ENCODE measurements around the gene NENF.
A peak's percentile ranks its signal among the peaks of the same experiment; 100 is the strongest.

Gene NENF

DNA sequence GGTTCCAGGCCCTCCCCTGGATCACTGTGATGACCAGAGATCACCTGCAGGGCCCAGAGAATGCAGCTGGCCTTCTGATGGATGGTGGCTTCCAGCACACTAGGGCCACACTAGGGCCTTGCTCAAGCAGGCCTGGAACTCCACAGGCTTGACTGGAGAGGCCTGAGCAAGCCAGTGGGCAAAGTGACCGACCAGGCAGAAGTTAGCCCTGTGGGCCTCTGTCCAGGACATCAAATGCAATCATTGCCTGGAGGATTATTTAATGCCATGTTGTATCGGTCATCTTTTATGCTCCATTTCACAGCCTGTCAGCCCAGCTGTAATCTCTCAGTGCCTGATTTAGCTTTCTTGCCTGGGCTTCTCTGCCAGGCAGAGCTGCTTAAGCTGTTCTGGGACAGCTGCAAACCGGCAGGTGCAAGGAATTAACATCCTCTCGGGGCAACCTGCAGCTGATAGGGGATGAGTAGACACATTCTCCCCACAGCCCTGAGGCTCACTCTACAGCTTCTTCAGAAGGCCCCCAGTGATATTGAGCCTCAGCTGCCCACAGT is 17.7 kb downstream of the NENF start:
- Mint-ChIP-seq H3K4me3 (no peak overlapping the region), H3K27me3 (no peaks in the 10 kb centered on the region), H3K9me3 (no peaks in the 10 kb centered on the region), H3K27ac (no peak overlapping the region), H3K4me1 (peaks cover 9% of the 10 kb centered on the region)
- ATAC-seq (no peak), DNase-seq (no peak)

DNA sequence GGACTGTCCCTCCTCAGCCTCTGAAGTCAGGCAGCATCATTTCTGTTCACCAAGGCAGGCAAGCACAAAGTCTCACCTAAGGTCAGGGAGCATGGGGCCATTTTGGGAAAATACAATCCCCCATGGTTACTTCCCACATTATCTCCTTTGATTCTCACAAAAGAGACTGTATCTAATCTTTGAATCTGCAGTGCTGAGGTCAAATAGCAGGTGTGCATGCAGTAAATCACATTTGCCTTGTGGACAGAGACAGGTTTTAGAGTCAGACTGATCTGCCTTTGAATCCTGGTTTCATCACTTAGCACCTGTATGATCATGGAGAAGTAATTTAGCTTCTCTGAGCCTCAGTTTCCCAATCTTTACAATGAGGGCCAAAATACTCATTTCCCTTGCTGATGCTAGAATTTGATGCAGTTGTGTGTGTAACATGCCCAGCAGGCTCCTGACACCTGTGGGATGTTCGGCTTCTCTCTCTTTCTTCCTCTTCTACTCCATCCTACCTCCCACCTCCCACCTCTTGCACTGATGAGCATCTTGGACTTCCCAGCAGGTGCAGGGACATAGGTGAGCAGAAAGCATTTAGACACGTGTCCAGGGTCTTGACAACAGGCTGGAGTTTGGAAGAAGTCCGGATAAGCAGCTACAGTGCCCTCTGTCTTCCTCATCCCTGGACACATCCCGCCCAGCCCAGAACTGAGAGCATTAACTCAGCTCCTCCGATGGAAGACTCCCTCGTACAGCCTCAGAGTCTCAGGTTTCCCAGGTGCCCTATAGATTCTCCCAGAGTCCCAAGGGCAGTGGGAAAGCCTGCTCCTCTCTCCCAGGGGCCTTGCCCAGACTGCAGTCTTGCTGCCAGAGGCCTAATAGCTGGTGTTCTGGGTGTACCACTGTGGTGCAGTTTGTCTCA is 18.9 kb downstream of the NENF start:
- Mint-ChIP-seq H3K4me3 (no peak overlapping the region), H3K9me3 (no peaks in the 10 kb centered on the region), H3K27ac (no peak overlapping the region), H3K4me1 (peaks cover 9% of the 10 kb centered on the region), H3K27me3 (no peaks in the 10 kb centered on the region)
- ATAC-seq (no peak), DNase-seq (no peak)

DNA sequence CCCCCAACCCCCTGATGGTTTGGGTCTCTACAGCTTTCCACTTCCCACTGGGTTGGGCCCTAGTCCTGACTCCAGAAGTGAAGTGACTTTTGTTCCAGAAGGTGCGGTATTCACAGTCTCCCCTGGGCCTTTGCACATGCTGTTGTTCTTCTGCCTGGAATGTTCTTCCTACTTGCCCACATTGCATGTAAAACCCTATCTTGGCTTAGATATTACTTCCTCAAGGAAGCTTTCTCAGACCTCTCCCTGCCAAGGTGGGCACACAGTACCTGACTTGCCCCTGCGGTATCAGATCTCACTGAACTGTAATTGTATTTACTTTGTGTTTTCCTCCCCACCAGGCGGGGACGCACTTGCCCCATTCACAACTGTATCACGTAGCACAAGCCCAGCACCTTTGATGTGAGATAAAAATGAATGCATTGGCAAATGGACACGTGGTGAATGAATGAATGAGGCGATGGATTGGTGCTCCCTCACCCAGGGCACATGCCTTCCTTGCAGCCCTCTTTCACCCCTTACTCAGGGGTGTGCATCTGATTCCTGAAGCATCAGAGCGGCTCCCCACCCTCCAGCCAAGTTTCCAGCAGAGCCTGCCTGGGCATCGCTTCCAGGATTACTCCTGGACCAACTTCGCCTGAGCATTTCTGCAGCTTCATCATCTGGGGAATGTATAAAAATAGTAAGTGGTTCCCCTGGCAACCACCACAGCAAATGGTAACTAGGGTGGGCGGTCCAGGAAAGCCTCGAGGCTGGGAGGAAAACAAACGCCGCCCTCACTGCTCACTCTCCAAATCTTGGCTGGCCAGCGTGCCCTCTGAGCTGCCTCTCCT is 19.8 kb downstream of the NENF start:
- Mint-ChIP-seq H3K27ac (peak overlapping the region in 1 of 2 donors; percentile 21), H3K4me1 (peaks cover 9% of the 10 kb centered on the region), H3K9me3 (no peaks in the 10 kb centered on the region), H3K4me3 (no peak overlapping the region), H3K27me3 (no peaks in the 10 kb centered on the region)
- no peak for DNase-seq
- ATAC-seq, result no peak

DNA sequence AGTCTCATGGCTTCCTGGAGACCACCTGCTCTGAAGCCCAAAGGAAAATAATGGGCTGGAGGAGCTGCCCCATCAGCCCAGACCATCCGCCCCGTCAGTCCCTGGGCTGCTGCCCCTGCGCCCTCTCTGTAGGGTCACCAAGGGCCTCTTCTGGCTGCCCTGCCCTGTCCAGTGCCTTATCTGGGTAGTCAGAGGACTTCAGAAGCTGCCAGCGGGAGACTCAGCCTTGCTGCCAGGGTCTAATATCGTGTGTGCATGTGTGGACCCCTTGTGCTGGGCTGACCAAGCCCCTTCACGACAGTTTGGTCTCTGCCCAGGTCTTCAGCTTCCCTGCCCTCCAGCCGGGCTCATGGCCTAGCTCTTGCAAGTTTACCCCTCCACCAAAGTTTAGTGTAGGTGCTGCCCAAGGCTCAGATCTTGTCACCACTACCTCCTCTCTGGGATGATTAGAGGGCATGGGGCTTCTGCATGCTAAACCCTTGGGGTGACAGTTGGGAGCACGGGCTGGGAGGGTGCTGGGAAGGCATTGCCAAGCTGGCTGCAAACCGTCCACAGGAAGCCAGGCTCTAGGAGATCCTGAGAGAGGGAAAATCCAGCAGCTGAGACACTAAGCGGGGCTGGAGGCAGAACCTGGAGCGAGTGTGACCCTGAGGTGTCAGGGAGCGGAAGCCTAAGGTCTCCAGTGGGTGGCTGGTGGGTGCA is 20.6 kb downstream of the NENF start:
- no peaks in the 10 kb centered on the region for H3K27me3 Mint-ChIP-seq
- H3K27ac Mint-ChIP-seq, result no peak overlapping the region

DNA sequence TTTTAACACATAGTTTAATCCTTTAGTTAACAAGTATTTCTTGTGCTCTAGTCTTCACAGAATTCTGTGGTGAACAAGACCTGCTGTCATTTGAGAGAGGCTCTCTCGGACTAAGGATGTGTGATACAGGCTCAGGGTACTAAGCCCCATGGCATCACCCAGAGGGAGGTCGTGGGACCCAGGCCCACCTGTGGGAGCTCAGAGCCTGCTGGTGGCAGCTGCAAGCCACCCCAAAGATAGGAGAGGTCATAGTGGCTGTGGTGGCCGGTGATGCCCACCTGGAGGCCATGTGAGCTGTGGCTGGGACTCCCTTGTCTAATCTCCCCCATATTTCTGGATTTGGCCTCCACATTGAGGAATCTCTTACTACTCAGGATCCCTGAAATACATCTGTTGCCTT is 22.0 kb downstream of the NENF start:
- ATAC-seq (no peak), DNase-seq (no peak)
- Mint-ChIP-seq H3K27me3 (no peaks in the 10 kb centered on the region), H3K4me1 (peaks cover 21% of the 10 kb centered on the region), H3K27ac (no peak overlapping the region), H3K9me3 (no peaks in the 10 kb centered on the region), H3K4me3 (no peak overlapping the region)

More for the DNA sequence above, 20.6 kb downstream of the NENF start:
- DNase-seq, result no peak
- Mint-ChIP-seq H3K9me3 (no peaks in the 10 kb centered on the region), H3K4me1 (peaks cover 15% of the 10 kb centered on the region), H3K4me3 (no peak overlapping the region)
- ATAC-seq, result no peak

DNA sequence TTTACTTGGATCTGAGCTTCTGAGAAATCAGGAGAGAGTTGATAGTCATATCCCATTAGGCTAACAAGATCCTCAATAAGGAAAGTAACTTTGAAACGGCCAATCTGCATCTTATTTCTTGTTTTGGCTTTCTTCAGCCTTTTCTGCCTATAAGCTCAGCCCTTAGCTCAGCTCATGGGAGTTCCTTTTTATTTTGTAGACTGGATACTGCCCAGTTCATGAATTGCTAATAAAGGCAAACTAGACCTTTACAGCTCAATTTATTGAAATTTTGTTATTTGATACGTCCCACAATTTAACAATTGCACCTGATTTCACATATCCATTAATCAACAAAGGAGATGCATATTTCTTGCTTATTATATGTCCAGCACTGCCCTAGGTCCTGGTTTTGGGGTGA is 22.7 kb downstream of the NENF start:
- Mint-ChIP-seq H3K9me3 (no peaks in the 10 kb centered on the region), H3K27me3 (no peaks in the 10 kb centered on the region), H3K4me3 (no peak overlapping the region), H3K4me1 (peaks cover 21% of the 10 kb centered on the region), H3K27ac (no peak overlapping the region)
- ATAC-seq (no peak), DNase-seq (no peak)

DNA sequence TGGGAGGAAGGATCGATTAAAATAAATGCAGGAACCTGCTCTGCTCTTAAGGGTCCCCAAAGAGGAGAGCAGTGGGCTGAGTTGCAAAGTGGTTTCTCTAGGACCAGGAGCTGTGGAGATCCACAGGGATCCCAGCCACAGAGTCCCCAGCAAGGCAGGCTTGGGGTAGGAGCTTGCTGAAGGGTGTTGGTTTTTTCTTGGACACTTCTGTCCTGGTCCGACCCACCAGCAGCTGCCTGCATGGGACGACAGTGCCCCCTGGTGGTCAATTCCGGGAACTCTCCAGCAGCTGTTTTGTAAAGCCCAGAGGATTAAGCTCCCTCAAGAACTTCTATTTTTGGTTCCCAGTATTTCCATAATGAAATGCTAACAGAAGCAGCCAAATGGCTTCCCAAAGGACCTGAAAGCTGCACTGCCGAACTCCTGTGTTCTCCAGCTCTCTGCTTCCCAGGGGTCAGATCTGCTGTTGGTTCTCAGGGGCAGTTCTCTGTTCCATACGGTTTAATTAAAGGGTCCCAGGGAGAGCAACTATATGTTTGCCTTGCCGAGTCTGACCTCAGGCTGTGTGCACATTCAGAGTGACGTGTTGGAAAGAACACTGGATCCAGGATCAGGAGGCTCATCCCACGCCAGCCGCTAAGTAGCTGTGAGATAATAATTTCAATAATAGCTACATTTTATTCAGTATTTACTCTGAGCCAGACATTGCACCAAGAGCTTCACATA is 23.2 kb downstream of the NENF start:
- H3K9me3 Mint-ChIP-seq, result no peaks in the 10 kb centered on the region
- H3K4me1 Mint-ChIP-seq, result peaks cover 21% of the 10 kb centered on the region

DNA sequence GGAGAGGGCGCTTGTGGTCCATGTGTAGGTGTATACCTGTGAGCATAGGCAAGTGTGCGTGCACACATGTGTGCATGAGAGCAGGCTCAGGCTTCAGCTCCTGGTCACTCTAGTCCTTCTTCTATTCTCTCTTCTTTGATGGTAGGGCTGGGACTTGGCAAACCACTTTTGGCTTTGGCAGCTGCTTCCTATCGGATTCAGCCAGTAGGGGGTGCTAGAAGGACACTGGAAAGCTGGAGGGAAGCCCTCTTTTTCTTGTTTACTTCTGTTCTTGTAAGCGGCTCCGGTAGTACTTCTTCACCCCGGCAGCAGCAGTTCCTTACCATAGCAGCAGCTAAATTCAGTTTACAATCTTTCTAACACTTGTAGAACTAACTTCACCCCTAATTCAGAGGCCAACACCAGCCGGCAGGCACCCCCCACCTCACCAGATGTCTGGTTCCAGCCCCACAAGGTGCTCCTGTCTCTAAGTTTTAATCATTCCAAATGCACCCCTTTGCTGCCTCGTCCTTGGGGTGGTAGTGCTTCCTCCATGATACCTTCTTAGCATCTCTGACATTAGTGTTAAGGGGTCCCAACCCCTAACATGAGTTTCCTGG is 25.1 kb downstream of the NENF start:
- peak; percentile 69 to 70 for DNase-seq
- ATAC-seq, result no peak
- H3K27me3 Mint-ChIP-seq, result no peaks in the 10 kb centered on the region
- peak overlapping the region in 1 of 2 donors; percentile 71 for H3K27ac Mint-ChIP-seq
- peaks cover 17% of the 10 kb centered on the region for H3K4me1 Mint-ChIP-seq
- no peak overlapping the region for H3K4me3 Mint-ChIP-seq
- H3K9me3 Mint-ChIP-seq, result no peaks in the 10 kb centered on the region

More for the DNA sequence above, 23.2 kb downstream of the NENF start:
- H3K27me3 Mint-ChIP-seq, result no peaks in the 10 kb centered on the region
- ATAC-seq, result peak; percentile 77
- no peak overlapping the region for H3K27ac Mint-ChIP-seq
- peak; percentile 76 for DNase-seq
- H3K4me3 Mint-ChIP-seq, result no peak overlapping the region

DNA sequence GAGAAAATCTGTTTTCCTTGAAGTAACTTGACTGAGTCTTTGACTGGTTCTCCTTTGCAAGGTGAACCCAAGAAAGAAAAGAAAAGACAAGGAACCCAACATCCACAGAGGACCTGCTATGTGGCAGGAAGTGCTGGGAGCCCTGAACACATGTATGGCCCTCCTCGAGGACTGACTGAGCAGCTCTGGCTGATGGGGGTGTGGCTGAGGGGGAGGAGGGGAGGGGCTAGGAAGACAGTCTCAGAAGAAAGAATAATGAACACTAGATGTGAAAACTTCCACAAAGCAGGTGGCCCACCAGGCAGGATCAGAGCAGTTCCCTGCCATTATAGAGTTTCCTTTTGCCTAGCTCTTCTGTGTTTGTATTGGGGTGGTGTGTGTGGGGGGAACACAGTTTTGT is 26.1 kb downstream of the NENF start:
- no peaks in the 10 kb centered on the region for H3K9me3 Mint-ChIP-seq
- H3K4me1 Mint-ChIP-seq, result peaks cover 12% of the 10 kb centered on the region
- peak; percentile 45 for ATAC-seq
- H3K4me3 Mint-ChIP-seq, result no peak overlapping the region
- H3K27ac Mint-ChIP-seq, result no peak overlapping the region
- no peaks in the 10 kb centered on the region for H3K27me3 Mint-ChIP-seq
- DNase-seq, result no peak

DNA sequence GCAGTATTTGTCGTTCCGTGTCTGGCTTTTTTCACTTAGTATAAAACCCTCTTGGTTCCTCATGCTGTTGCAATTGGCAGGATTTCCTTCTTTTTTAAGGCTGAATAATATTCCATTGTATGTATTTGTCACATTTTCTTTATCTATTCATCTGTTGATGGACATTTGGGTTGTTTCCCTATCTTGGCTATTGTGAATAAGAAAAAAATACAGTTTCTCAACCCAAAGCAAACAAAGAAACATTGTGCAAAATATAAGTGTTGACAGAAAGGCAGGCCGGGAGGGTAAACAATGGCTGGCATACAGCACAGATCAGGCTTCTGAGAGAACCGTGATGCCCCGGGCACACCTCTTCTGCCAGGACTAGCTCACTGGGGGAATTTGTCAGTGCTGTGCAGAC is 26.9 kb downstream of the NENF start:
- Mint-ChIP-seq H3K4me3 (no peak overlapping the region), H3K27me3 (no peaks in the 10 kb centered on the region), H3K27ac (no peak overlapping the region), H3K9me3 (no peaks in the 10 kb centered on the region), H3K4me1 (peaks cover 12% of the 10 kb centered on the region)
- DNase-seq (no peak), ATAC-seq (no peak)

DNA sequence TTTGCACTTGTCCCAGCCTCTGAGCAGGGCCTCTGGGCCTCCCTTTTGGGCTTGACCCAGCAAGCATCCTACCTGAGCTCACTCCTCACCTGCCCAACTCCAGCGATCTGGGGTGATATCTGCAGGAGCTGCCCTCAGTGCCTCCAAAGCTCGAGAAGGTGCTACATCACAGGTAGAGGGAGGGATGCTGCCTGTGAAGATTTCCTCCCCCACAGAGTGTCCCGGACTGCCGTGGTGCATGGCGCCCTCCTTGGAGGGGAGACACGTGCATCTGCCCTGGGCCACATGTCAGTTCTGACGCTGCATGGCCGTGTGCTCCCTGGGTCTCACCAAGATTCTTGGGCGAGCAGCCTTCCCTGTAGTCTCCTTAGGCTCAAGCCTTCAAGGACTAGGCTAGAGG is 27.7 kb downstream of the NENF start:
- Mint-ChIP-seq H3K4me1 (peaks cover 12% of the 10 kb centered on the region), H3K27me3 (no peaks in the 10 kb centered on the region), H3K27ac (no peak overlapping the region), H3K4me3 (no peak overlapping the region), H3K9me3 (no peaks in the 10 kb centered on the region)
- ATAC-seq, result no peak
- DNase-seq, result no peak

DNA sequence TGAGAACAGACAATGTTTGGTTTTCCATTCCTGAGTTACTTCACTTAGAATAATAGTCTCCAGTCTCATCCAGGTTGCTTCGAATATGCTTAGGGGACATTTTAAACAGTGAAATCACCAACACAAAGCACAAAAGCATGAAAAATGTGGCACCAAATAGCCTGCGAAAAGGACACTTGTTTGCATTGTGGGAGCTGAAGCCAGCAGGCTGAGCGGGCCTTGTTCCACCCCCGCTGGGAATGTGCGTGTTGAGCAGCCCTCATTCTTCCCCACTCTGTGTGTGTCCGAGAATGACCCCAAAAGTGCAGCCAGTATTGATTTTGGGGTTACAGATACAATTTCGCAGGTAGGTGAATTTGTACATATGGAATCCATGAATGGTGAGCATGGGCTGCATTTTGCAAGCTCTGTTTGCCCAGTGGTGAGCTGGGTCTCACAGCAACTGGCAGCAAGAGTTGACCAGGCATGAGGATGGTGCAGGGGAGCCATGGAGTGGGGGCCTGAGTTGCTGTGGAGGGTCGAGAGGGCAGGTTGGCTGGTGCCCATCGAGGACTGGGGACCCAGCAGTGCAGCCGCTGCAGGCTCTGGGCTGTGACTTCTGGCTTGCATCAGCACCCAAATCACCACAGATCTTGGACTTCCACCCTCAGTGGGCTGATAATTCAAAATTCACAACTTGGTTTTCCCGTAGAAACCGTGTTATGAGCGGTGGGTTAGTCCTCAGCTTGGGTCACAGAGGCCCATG is 29.4 kb downstream of the NENF start:
- DNase-seq, result no peak
- no peak overlapping the region for H3K4me3 Mint-ChIP-seq
- ATAC-seq, result no peak
- H3K9me3 Mint-ChIP-seq, result no peaks in the 10 kb centered on the region
- H3K27me3 Mint-ChIP-seq, result no peaks in the 10 kb centered on the region
- H3K4me1 Mint-ChIP-seq, result peaks cover 12% of the 10 kb centered on the region
- H3K27ac Mint-ChIP-seq, result no peak overlapping the region

DNA sequence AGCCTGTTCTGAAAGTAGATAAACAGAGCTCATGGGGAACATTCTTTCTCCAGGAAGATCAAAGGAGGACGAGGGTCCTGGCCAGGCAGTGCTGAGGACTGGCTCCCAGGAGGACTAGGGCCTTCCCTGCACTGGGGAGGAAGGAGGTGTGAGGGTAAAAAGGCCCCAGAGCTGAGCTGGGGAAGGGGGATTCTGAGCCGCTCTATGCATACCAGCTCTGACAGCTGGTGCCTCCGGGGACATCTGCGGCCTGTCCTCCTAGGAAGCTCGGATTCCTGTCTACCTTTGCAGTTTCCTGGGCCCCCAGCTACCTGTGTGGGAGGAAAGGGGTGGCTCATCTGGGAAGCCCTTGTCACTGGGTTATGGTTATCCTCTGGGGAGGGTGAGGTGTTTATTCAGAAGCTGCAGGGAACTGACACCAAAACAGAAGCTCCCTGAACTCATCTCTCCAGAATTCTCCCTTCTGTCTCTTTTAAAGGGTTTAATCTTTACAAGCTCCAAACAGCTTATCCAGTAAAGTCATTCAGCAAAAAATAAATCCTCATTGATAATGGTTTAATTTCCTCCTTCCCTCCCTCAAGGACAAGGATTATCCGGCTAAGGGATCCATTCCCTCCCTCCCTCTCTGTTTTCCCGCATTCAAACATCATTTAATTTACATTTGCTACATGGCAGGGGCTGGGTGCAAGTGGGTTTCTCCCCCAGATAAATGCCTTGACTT is 31.0 kb downstream of the NENF start:
- ATAC-seq (no peak), DNase-seq (no peak)
- Mint-ChIP-seq H3K4me1 (peaks cover 10% of the 10 kb centered on the region), H3K9me3 (no peaks in the 10 kb centered on the region), H3K27me3 (no peaks in the 10 kb centered on the region), H3K4me3 (no peak overlapping the region), H3K27ac (no peak overlapping the region)

All from stimulated activated naive CD8-positive, alpha-beta T cell treated with anti-CD3 and anti-CD28 coated beads, Interleukin-15, amount 100 ng/mL, for 72 hours (primary cell).